GM20431 (cell line): ENCODE results near the gene NEDD4L.

ENCODE experiments used
- in situ Hi-C: fragments of 300-500 bp; cut with MseI, MboI; formaldehyde crosslinking; loops from one replicate; pipeline ENCODE4 v1.15.0; 2020; ENCODE audit warnings: low sequenced_read_pairs; ENCODE audit not compliant: unreplicated experiment

Gene NEDD4L

DNA sequence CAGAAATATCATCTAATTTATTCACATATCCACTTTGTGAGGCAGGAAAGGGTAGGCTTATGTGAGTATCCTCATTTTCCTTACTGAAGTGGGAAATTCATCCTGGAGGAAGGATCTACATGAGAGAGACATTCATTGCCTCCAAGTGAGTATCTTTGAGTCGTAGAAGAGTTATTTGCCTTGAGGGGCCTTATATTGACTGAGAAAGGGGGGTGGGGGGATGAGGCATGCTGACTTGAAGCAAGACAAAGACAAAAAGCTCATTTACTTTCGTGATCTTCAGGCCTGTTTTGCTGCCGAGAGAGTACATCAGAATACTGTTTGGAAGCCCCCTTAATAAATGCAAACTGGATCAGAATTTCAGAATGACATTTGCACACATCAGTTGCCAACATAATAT, 17.6 kb upstream of the NEDD4L start:
- in situ Hi-C loops: no loop called here

DNA sequence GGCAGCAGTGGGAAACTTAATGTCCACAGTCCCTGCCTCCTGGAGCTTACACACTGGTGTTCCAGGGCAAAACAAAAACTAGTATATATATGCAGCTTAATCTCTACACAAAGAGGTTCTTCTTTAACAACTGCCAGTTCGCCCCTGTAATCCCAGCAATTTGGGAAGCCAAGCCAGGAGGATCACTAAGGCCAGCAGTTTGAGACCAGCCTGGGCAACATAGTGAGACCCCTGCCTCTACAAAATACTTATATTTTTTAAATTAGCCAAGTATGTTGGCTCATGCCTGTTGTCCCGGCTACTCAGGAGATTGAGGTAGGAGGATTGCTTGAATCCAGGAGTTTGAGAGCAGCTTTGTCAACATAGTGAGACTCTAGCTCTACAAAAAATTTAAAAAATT, 17.2 kb upstream of the NEDD4L start:
- in situ Hi-C loops: no loop called here

DNA sequence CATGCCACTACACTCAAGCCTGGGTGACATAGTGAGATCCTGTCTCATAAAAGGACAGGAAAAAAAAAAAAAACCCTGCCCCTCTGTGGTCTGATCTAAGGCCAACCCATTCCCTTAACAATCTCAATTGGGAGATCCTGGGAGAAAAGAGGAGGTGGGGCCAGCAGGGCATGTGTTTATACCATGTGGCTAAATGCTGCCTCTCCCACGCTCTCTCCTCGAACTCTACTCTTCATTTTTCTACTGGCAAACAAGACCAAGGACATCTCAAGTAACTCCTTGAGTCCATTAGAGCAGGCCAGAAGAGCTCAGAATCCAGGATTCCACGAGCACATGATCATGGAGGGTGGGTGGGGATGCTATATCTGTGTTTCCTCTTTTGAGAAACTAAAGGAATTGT, 16.7 kb upstream of the NEDD4L start:
- in situ Hi-C loops: no loop called here

DNA sequence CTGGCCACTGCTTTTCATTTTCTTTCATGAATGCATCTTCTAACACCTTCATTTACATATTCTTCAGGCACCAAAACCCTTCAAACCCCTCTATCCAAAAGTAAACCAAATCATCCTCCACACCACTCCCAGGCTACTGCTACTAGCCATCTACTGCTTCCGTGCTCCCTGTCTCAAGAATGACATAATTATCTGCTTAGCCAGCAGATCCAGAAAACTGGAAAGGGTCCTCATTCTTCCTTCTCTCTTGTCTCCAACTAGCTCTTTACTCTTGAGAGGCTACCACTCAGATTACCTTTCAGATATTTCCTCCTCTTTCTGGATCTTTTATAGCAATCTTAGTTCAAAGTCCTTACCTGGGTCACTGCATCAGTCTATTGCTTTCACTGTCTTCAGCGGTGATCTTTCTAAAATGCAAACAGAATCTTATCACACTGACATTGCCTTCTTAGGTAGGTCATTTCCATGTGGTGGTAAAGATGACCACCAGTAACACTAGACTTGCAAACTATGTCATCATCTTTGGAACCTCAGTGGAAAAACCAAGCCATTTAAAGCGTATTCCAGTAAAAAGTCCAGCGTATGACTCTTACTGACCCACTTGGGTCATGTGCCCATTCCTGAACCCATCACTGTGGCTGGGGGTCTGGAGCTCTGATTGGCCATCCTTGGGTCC, 15.8 kb upstream of the NEDD4L start:
- in situ Hi-C loops: no loop called here

DNA sequence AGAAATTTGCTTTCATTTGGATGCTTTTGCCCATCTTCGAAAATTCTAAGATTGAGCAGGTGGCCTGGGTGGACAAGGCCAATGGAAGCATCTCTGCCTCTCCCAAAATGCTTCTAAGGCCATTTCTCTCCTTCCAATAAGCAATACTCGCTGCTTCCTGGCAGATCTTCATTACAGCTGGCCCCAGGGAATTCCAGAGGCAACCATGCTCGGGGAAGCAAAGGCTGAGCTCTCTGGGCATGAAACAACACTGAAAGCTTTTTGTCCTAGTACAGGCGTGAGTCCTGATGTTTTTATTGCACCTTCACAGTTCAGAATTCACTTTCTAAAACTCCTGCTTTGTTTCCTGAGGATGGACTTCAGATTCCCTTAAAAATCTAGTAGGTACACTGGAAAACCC, 11.8 kb upstream of the NEDD4L start:
- in situ Hi-C loops: no loop called here

DNA sequence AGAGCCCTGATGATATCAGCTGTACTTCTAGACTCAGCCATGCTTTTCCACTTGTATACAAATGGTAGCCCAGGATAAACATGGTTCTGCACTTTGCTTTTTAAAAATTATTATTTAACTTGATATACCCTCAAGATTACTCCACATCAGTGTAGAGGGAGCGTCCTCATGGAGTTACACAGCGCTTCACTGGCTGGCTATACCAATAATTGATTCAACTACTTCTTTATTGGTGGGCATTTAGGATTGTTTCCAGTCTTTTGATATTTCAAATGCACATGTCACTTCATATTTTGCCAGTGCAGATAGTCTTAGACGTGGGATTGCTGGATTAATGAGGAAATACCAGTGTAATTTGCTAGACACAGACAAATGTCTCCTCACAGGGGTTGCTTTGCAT, 10.8 kb upstream of the NEDD4L start:
- in situ Hi-C loops: no loop called here

DNA sequence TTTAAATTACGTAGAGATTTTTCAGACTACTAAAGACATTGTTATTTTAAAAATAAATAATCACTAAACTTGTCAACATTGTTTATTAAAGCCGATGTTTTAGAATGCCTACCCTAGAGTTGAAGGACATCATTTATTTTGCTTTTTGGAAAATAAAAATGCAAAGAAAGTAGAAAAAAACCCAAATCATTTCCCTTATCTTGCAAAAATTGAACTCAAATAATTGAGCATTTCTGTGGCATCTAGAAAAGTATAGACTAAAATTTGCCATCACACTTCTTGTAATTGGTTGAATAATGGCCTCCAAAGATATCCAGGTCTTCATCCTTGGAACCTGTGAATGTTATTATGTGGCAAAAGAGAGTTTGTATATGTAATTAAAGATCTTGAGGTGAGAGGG, 9.7 kb upstream of the NEDD4L start:
- in situ Hi-C loops: no loop called here

DNA sequence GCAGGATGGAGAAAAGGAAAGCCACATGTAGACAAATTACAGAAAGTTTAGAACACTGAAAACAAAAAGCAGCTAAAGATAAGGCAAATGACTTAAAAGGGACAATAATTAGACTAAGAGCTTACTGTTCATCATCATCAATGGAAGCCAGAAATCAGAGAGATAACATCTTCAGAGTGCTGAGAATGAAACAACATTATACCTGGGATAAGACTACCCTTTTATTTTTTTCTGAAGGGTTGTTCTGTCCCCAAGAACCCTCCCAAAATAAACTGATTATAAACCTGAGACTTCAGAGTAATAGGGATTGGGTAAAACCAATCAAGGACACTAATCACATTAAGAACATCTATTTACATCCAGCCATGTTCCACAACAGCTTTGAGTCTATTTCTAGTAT, 6.9 kb upstream of the NEDD4L start:
- in situ Hi-C loops: no loop called here

DNA sequence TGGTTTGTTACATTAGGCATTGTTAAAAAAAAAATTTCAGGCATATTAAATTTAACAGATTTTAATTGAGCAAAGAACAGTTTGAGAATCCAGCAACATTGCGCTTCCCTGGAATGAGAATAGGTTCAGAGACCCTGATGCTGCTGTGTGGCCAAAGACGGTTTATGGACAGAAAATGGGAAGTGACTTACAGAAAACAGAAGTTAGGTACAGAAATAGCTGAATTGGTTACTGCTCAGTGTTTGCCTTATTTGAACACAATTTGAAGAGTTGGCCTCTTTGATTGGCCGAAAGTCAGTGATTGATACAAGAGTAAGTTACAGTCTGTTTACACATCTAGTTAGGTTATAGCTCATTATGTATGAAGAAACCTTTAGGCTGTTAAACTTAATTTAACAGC, 6.0 kb upstream of the NEDD4L start:
- in situ Hi-C loops: no loop called here

DNA sequence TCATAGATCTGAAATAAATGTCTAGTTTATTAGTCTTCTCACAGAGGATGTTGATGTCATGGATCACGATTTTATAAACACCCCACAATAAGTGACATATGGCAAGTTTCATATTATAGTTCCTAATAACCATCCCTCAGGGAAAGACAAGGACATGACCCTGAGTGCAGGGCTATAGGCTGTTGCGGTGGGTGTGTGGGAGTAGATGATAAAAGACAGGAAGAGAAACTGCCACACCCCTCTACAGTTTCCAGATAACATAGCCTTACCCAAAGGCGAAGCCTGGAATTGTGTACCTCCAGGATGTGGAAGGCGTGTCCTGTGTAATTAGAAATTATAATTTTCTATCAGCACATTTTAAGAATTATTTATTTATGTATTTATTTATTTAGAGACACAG, 2.4 kb upstream of the NEDD4L start:
- in situ Hi-C loops: loop anchor here (10.0 kb wide), 1 partner anchor 83 kb away; no protein-coding TSS in a partner anchor

DNA sequence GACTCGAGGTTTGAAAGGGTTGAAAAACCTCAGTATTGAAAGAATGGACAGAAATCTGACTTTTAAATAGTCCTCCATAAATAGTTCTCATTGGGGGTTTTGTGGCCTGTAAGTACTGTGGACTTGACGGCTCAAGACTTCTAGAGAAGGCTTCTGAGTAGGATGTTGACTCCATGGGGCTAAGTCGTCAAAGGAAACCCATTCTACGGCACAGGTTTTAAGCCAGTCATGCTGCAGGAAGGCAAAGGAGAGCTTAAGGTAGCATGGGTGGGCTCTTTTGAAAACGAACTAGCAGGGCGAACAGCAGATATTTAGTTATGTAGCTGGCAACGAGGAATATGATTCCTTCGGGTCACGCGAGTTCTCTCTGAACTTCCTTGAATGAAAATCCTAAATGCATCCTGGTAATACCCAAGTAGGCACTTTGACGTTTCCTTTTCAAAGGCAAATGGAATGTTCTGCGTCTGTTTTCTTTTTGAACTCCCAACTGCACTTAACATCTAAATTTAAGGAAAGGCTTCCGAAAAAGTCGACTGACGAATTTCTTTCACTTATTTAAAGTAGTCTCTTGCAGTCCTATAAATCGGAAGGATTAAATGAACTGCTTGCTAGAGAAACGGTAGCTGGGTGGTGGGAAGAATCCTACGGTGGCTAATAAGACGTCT, 1.1 kb upstream of the NEDD4L start:
- in situ Hi-C loops: loop anchor here (10.0 kb wide), 1 partner anchor 82 kb away; no protein-coding TSS in a partner anchor

DNA sequence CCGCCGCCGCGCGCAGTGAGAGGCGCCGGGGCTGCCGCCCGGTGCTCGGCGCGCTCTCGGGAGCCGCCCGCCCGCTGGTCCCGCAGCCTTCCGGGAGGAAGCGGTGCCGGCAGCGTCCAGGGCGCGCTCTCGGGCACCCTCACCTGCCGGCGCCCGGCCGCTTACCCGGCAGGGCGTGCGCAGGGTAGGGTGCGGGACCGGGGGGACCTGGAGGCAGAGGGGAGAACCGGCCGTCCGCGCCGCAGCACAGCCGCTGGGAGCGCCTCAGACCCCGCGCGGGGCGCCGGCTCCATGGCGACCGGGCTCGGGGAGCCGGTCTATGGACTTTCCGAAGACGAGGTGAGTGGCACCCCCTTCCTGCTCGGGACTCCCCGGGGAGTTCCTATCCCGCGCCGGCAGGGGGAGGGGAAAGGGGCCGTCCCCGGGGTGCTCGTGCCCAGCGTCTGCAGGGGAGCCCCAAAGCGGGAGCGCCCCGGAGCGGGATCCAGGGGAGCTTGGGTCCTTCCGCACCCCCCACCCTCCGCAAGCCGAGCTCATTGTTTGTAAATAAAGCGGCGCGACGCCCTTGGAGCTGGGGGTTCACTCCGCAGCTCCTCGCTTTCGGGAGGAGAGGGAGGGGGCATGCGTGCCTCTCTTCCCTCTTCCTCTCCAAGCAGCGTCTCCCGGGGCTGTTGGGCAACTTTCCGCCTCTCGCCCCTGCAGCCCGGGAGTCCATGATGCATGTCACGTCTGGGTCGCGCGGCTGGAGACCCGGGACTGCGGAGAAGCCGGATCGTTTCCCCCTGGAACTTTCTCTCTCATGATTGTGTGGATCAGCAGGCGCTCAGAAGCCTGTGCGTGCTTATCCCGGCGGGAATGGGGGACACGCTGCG, 580 bp downstream of the NEDD4L start:
- in situ Hi-C loops: loop anchor here (10.0 kb wide), 1 partner anchor 80 kb away; no protein-coding TSS in a partner anchor

DNA sequence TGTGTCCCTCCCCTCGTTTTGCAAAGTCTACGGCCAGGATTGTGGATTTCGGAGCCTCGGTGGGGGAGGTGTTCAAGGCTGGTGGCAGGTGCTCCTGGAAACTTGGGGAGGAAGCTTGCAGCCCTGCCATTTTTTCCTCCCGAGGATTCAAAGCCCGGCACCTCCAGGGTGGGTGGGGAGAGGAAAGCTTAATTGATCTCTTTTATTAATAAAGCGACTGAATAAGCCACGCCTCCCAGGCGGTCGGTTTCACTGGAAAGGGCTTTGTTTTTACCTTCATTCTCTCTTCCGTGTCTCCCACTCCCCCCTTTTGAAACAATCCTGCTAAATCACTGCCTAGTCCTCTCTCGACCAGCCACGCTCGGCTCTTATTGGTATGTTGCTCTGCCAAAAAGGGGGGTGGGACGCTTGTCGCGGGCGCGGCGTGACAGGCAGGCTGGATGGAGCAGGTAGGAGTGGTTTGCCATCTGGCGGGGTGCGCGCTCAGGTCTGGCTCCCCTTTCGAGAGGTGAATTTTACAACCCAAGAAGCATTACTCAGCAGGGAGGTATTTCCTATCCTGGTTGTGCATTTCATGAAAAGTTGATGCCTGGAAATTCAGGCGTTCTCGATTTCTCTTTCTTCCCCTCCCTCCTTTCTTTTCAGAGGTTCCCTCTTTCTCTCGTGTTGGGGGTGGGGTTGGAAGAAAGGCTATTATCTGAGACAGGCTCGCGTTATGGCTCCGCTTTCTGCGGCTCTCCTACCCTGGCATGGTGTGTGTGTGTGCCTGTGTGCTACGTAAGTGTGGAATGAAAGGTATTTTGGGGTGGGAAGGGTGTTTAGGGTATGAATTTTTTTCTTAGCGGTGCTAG, 1.4 kb downstream of the NEDD4L start:
- in situ Hi-C loops: loop anchor here (10.0 kb wide), 1 partner anchor 79 kb away; no protein-coding TSS in a partner anchor

DNA sequence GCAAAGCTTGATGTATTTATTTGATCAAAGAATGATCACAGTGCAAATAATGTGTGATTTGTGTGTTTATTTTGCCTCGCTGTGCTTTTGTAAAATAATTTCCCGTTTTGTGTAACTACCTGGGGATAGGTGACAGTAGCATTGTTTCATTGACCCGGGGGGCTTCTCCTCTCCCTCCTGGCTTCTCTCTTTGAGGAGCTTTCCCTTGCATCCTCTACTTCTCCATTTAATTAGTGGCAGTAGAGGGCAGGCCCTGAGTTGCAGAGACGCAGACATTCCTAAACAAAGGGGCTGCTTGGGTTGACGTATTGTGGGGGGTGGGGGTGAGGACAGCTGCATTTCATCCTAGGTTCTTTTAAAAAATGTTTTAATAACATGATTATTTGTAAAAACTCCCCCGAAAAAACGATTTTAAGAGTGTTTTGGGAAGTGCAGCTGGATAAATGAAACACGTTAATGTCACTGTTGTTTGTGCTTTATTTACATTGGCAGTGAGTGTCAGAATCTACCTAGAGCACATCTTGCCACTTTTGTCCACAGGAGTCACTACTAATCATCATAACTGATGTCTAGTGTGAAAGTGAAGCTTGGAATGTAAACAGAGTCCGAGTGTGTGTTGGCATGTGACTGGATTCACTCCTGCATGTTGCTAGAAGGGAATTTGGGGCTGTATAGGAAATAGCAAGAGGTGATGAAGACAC, 2.2 kb downstream of the NEDD4L start:
- in situ Hi-C loops: loop anchor here (10.0 kb wide), 1 partner anchor 79 kb away; no protein-coding TSS in a partner anchor

DNA sequence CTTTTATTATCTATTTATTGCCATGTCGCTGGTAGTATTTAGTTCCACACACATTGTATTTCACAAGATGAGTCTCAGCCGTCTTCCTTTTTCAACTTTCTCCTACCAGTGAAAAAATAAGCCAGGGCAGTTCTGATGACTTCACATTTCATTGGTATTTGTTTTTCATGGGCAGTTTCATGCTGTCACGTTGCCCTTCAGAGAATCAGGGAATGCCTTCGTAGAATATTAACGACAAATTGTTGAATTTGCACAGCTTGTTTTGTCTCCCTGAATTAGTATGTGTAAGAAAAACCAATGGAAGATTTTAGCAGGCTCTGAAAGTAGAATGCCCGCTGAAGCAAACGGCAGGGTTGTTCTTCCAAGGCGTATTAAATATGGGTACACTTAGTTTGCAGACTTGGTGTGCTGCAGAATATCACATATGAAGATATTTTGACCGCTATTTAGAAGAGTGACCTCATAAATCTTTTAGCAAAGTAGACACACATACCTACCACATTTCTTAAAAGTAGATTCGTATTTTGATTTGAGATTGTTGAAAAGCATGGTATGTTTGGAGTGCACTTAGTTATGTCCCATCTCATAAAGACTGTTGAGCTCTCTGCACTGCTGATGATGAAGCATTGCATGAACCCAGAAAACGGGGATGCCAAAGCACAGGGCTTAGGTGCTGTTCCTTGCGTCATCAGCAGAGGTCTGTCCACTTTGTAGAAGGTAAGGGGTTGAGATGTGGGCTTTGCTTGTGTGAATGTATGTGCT, 2.9 kb downstream of the NEDD4L start:
- in situ Hi-C loops: loop anchor here (10.0 kb wide), 1 partner anchor 78 kb away; no protein-coding TSS in a partner anchor

DNA sequence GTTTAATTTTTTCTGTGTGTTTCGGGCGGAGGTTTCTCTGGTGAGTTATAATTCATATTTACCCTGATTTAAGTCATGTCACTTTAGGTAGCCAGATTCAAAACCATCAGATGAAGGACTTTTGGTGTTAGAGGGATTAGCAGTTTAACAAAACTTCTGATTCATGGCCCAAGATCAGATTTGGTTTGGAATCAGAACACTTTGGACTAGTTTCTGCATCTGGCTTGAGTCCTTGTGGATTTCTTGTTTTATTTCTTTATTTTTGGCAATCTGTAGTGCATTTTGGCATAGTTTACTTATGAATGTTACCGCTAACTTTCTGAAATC, 3.5 kb downstream of the NEDD4L start:
- in situ Hi-C loops: loop anchor here (10.0 kb wide), 1 partner anchor 77 kb away; no protein-coding TSS in a partner anchor

DNA sequence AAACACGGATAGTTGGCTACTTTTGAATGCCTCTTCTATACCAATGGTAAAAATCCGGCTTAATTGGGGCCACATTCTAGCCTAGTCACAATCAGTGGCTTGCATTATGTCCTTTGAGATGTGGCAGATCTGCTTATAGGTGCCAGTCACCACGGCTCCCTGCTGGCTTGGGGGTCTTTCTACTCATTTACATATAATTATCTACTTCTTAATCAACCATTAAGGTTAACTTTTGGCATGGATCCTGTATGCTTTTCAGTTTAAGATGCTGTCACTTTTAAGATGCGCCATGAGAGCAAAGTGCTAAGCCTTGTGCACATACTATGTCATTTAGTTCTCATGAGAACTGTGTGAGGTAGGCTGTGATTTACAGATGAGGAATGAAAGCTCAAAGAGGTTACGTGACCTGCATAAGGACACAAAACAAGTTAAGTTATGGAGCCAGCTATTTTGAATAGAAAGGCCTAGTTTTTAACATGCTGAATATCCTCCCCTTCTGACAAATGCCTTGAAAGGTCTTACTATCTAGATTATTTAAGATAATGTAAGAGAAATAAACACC, 4.1 kb downstream of the NEDD4L start:
- in situ Hi-C loops: loop anchor here (10.0 kb wide), 1 partner anchor 77 kb away; no protein-coding TSS in a partner anchor
